HG03108 (cell line): Measurements from ENCODE around the gene CLP1.
"Not testable (repeated sequence)": the region's sequence is repeated elsewhere in the genome, so short reads cannot be mapped to it uniquely, and the experiment has no call there.

Source experiments
- ATAC-seq: cut with Tn5 transposase; IDR thresholded peaks from one replicate; pipeline ENCODE4 v1.9.1; 2021; ENCODE audit warnings: moderate library complexity; ENCODE audit not compliant: unreplicated experiment

The CLP1 gene

DNA sequence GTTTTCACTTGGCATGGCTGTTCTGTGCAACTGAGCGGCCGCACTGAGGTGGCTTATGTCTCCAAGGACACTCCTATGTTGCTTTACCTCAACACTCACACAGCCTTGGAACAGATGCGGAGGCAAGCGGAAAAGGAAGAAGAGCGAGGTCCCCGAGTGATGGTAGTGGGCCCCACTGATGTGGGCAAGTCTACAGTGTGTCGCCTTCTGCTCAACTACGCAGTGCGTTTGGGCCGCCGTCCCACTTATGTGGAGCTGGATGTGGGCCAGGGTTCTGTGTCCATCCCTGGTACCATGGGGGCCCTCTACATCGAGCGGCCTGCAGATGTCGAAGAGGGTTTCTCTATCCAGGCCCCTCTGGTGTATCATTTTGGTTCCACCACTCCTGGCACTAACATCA lies 2.1 kb downstream of the CLP1 start:
- no peak for ATAC-seq

DNA sequence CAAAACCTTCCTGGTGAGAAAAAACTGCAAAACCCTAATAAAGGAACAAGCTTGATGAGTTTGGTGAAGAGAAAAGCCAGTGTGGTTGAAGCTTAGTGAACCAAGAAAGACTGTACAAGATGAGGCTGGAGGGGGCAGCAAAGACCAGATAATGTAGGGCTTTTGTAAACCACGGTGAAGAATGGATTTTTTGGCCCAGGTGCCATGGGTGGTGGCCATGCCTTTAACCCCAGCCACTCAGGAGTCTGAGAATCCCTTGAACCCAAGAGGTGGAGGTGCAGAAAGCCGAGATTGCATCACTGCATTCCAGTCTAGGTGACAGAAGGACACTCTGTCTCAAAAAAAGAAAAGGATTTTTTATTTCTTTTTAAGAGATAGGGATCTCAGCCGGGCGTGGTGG lies 5.3 kb downstream of the CLP1 start:
- ATAC-seq = no peak

DNA sequence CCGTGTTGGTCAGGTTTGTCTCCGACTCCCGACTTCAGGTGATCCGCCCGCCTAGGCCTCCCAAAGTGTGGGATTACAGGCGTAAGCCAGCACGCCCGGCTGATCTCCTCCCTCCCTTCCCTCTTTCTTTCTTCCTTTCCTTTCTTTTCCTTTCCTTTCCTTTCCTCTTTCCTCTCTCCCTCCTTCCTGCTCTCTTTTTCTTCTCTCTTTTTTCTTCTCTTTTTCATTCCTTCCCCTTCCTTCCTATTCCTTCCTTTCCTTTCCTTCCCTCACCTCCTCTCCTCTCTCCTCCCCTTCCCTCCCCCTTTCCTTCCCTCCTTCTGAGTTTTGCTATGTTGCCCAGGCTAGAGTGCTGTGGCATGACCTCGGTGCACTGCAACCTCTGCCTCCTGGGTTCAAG lies 6.4 kb downstream of the CLP1 start:
- ATAC-seq = no peak

DNA sequence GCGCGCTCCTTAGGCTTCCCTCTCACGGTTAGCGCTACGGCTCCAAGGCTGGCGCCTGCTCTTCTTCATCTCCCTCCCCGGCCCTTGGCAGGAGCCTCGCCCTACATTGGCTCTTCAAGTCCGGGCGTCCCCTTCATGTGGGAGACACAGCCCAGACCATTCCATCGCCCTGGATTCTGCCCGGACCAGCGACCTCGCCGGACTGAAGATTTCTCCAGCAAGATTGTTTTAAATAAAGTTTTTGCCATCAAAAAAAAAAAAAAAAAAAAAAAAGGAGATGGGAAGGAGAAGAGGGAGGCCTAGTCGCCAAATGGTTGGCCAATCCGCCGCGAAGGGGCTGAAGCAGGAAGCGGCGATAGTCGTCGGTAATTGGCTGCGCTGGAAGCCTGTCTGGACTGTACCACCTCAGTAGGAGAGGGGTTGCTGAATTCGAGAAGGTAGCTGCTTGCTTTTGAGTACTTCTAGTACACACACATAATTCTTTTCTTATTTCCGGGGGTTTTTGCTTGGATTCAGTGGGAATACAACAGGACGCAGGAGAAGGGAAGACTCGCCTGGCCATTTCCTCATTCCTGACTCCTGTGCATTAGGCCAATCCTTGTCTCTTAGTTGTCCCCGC lies 9.7 kb downstream of the CLP1 start:
- peak; percentile 62 for ATAC-seq

DNA sequence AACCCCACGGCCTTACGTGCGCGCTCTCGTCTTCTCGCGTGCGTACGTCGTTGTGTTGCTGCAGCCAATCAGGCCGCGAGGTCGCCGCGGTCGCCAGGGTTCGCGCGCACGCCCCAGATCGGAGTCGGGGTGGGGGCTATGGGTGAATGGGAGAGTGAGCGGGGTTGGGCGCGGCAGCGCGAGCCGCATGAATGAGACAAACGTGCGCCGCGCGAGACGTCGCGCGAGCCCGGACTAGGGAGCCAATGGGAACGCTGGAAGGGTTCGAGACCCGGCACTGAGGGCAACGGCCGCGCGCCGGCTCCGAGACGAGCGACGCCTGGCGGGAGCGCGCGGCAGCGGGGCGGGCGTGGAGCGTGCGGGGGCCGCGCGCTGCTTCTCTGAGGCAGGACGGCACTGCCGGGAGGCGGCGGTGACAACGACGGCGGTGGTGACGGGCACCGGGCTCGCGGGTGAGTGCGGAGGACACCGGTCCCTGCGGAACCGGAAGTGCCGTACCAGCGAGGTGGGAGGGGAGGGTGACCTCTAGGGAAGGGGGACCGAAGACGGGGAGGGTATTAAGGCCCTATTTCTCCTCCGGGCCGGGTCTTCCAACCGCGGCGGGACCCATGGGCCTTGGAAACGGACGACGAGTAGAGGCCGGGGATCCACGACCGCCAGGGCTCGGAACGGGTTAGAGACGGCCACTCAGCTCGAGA lies 10.3 kb downstream of the CLP1 start, which contains the start of gene ZDHHC5:
Gene ZDHHC5, plus strand, starts transcription at position 379 of the 698 bp plus-strand sequence. CDS start 4,977 bp downstream, outside the sequence.
- ATAC-seq = peak; percentile 80

DNA sequence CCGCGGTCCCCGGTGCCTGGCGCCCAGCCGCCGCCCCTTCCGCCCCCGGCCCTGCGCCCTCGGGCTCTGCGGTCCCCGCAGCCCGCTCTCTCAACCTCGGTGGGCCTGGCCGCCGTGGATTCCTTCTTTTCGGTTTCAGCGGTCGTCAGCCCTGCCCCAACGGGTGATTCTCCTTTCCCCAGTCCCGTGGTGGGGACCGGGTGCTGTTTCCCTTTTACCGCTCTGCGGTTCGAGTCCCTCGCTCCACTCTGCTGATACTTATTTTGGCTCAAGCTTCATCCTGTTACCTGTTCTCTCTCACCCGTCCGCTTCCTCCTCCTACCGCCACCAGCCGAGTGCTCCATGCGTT lies 10.8 kb downstream of the CLP1 start:
- ATAC-seq = no peak

DNA sequence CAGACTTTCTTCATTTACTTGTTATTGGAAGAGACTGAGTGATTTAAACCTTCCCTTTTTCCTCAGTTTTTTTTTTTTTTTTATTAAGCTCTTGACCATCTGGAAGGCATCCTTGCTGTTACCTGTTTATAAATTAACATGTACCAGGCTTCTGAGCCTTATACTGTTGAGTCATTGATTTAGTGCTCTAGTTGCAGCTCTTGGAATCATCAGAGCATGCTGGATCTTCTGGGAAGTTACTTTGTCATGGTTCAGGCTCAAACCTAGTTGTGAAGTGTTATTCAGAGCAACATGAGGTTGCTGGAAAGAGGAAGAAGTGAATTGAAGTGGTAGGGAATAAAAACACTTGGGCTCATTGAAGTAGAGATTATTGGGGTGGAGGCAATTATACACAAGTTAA lies 16.7 kb downstream of the CLP1 start:
- ATAC-seq = no peak

DNA sequence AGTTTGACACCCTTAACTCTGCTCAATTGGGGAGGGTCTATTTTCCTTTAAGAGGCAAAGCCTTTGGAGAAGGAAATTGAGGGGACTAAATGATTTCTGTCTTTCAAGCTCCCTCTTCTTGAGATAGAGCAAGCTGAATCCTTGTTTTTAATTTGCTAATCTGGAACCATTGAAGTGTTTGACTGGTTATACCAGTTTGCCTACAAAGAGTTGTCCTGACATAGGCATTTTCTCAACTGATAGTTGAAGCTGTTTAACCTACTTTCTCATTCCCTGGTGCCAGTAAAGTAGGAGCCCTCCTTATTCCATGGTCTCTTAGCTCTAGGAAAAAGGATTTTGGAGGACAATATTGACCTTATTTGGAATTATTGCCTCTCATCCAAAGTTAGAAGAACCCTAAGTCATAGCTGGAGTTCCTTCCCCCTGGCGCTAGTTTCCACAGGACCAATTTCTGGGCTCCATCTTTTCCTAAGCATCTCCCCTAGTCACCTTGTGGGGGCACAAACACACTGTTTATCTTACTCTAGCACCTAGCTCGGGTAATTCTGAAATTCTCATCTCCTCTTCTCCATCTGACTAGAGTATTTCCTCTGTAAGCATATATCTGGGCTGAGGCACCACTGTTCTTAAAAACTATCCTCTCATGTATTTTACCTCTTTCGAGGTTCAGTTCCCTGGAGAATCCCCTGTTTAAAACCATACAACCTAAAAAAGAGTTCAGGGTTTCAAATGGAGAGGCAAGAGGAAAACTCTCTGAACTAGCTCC lies 17.8 kb downstream of the CLP1 start:
- no peak for ATAC-seq

DNA sequence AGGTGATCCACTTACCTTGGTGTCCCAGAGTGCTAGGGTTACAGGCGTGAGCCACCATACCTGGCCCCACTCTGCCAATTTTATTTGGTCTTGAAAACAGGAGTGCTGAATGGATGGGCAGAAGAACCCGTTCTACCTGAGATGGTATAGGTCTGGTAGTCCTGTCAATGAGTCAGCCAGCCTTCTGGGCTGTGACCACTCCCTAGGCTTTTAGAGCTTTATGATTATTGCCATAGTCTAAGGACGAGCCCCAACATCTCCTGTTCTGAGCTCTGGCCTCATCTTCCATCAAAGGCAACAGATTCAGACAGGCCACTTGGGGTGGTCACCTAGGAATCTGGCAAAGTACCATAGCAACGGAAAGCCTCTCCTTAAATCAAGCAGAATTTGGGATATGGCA lies 21.8 kb downstream of the CLP1 start:
- no peak for ATAC-seq

DNA sequence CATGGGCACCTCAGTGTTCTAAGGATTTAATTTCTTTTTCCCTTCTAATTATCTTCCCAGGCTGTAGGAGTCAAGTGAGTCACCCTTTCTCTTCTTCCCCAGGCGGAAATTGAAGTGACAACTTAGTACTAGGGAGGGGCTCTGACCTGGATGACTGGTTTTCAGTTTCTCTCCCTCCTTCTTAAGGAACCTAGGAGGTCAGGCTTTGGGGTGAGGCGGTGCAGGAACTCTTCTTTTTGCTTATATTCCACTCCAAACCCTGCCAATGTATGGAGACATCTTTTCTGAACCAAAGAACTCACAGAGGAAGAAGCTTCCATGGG lies 23.0 kb downstream of the CLP1 start:
- ATAC-seq = no peak

DNA sequence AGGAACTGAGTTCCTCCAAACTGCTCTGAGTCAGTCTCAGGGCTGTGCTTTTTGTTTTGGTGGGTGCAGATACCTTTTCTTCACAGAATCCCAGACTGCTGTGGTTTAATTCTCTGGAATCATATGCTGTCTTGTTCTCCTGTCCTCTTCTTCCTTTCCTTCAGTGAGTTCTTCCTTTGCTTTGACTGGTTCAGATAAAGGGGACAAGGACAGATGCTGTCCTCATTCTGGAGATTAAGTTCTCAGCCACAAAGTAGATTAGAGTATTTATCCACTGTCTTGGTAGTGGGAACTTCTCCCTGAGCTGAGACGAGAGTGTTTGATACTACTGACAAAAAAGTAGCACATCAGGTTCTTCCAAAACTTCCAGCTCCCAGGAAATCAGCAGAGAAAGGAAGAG lies 23.6 kb downstream of the CLP1 start:
- no peak for ATAC-seq

DNA sequence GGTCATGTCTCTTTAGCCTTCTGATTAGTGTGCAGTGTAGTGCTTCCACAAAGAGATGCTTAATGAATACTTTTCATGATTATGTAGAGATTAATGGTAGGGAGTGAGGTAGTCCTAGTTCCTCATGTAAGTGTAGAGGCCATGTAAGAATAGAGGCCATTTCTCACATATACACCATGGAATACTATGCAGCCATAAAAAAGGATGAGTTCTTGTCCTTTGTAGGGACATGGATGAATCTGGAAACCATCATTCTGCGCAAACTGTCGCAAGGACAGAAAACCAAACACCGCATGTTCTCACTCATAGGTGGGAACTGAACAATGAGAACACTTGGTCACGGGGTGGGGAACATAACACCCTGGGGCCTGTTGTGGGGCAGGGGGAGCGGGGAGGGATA lies 32.9 kb downstream of the CLP1 start:
- not testable (repeated sequence) for ATAC-seq

DNA sequence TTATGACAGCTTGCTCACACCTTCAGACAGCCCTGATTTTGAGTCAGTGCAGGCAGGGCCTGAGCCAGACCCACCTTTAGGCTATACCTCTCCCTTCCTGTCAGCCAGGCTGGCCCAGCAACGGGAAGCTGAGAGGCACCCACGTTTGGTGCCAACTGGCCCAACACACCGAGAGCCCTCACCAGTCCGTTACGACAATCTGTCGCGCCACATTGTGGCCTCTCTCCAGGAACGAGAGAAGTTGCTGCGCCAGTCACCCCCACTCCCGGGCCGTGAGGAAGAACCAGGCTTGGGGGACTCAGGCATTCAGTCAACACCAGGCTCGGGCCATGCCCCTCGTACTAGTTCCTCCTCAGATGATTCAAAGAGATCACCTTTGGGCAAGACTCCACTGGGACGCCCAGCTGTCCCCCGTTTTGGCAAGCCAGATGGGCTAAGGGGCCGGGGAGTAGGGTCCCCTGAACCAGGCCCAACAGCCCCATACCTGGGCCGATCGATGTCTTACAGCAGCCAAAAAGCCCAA lies 41.3 kb downstream of the CLP1 start:
- no peak for ATAC-seq

DNA sequence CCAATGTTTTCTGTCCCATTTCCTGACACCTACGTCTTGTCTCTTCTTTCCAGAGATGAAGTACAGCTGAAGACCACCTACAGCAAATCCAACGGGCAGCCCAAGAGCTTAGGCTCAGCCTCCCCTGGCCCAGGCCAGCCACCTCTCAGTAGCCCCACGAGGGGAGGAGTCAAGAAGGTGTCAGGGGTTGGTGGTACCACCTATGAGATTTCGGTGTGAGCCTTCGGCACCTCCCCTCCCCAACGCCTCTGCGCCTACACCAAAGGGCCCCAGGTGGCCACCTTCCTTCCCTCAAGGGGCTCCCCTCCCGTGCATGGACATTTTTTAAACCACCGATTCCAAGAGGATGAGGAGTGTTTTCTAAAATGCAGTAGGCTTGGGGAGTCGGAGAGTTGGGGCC lies 42.3 kb downstream of the CLP1 start:
- ATAC-seq = no peak

DNA sequence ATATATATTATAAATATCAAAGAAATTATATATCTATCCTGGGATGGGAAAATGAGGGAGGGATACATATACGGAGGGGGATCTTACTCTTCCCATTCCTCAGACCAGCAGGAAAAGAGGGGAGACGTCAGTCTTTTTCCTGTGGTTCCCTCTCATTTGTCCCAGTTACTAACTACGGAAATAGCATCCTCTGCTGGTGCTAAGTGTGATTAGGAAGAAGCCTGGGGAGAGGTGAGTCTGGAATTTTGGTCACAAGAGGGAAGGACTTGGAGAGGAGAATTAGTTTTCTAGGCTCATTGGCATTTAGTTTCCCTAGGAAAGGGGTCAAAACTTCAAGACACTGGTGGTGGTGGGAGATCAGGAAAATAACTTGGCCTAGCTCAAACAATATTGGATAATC lies 42.9 kb downstream of the CLP1 start:
- no peak for ATAC-seq

DNA sequence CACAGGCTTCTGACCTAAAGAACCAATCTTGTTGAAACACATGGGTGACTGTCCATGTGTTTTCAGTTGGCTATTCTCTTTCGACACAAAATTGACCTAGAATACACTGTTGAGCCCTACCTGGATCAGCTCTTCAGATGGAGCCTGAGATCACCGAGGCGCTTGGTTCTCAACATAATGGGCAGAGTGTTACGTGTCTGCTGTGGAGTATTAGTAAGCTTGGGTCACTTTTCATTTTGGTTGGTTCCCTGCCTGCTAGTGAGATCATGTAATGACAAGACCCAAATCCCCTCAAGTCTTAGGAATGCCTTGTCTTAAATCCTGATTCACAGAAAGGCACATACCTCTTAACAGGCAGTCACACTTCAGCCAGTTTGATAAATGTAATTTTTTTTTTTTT lies 45.8 kb downstream of the CLP1 start:
- no peak for ATAC-seq

DNA sequence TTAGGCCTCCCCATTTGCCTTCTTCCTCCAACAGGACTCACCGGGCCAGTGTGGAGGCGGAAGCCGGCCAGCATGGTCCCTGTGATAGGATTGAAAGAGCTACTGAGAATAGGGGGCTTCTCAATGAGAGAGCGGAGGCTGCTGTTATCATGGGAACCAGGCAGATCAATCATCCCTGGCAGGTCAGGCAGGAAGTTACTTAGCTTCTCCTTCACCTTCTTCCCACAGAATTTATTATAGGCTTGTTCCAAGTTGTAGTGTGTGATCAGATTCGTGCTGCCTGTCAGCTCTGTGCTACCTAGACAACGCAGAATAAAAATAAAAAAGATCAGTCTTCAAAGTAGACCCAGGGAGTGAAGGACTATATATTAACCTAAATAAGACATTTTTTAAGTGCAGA lies 47.4 kb downstream of the CLP1 start:
- ATAC-seq = no peak

DNA sequence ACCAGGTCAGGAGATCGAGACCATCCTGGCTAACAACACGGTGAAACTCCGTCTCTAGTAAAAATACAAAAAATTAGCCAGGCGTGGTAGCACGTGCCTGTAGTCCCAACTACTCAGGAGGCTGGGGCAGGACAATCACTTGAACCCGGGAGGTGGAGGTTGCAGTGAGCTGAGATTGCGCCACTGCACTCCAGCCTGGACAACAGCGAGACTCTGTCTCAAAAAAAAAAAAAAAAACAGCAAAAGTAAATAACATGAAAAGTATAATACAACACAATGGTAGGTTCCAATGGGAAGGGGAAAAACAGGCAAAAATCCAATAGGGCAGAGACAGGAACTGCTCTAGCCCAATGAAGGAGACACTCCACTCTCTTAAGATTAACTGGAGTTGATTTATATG lies 47.9 kb downstream of the CLP1 start:
- not testable (repeated sequence) for ATAC-seq

DNA sequence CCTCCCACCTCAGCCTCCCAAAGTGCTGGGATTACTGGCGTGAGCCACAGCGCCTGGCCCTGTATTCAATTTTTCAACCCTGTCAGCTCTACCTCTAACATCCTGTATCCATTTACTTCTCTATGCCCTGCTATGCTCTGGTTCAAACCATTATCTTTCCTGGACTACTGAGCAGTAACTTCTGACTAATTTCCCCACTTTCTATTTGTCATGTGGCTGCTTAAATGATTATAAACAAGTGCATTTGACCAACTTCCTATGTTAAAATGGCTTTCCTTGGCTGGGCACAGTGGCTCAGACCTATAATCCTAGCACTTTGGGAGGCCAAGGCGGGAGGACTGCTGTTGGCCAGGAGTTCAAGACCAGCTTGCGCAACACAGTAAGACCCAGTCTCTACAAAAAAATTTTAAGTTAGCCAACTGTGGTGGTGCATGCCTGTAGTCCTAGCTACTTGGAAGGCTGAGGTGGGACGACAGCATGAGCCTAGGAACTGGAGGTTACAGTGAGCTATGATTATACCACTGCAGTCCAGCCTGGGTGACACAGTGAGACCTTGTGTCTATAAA lies 52.3 kb downstream of the CLP1 start:
- no peak for ATAC-seq
